Right atrium auricular region (tissue), 2 donors: ENCODE measurements around the gene TNFAIP8L2. TPM values are rescaled to one million over a fixed set of nuclear protein-coding genes. Genes with fewer than 3 reads are reported as not detected.
"Not testable (repeated sequence)": the region's sequence is repeated elsewhere in the genome, so short reads cannot be mapped to it uniquely, and the experiment has no call there.

ENCODE experiments used
- DNase-seq: peaks from one replicate; pipeline ENCODE4 v3.0.0-alpha.2; 2019; ENCODE audit warnings: low spot score
- H3K27ac ChIP-seq, 2 donors: fragments of 200-600 bp; sonication (generic); 1 replicate in 1 of 2; 2 replicates in 1 of 2; pipeline ENCODE4 v1.5.1; 2016 to 2019
- H3K27me3 ChIP-seq, 2 donors: fragments of 200-600 bp; sonication (generic); one replicate each; pipeline versions ENCODE4 v1.5.1 to v1.6.0; 2017 to 2019
- H3K36me3 ChIP-seq: fragments of 200-600 bp; sonication (generic); one replicate; pipeline ENCODE4 v1.5.1; 2016
- H3K4me1 ChIP-seq, 2 donors: fragments of 200-600 bp; sonication (generic); one replicate each; pipeline versions ENCODE4 v1.5.1 to v1.6.0; 2017 to 2019
- H3K4me3 ChIP-seq, 2 donors: fragments of 200-600 bp; sonication (generic); 1 replicate in 1 of 2; 2 replicates in 1 of 2; pipeline ENCODE4 v1.5.1; 2017 to 2019; ENCODE audit warnings: mild to moderate bottlenecking in 1 of 2, moderate library complexity in 1 of 2
- H3K9me3 ChIP-seq, 2 donors: fragments of 200-600 bp; sonication (generic); one replicate each; pipeline ENCODE4 v1.5.1; 2019
- CTCF ChIP-seq, 2 donors: fragments of 200-600 bp; sonication (generic); IDR thresholded peaks; one replicate each; pipeline ENCODE4 v1.5.1; 2019; ENCODE audit warnings: antibody characterized with exemption in 2 of 2
- total RNA-seq, 2 donors: library from RNA; depleted of rRNA; stranded (reverse); fragments of >200 nt; gene quantifications; one replicate each; pipeline ENCODE4 v1.1.0, GENCODE V29; 2016

TNFAIP8L2 gene
- total RNA-seq, 2 donors from 2014 or later, result 0.56 to 4.8 TPM

- peaks cover 0 to 27% of the 10 kb centered on the region in 2 donors for H3K4me1 ChIP-seq
- no peaks in the 10 kb centered on the region for H3K27me3 ChIP-seq
- DNase-seq, result no peak
- H3K4me3 ChIP-seq, result no peak overlapping the region
- peak; percentile 42 to 66 for TF ChIP-seq CTCF (IDR thresholded peaks at IDR 0.05)
- no peaks in the 10 kb centered on the region for H3K9me3 ChIP-seq
- peak overlapping the region; percentile 39 to 53 for H3K27ac ChIP-seq
- no peaks in the 10 kb centered on the region for H3K36me3 ChIP-seq
Observed at GRCh38 chr1:151196292-151196800, 39.9 kb downstream of the TNFAIP8L2 start.

- Histone ChIP-seq H3K9me3 (no peaks in the 10 kb centered on the region), H3K36me3 (peaks cover 8% of the 10 kb centered on the region), H3K4me1 (peaks cover 0 to 43% of the 10 kb centered on the region in 2 donors), H3K4me3 (peak overlapping the region; percentile 87), H3K27me3 (no peaks in the 10 kb centered on the region), H3K27ac (peak overlapping the region; percentile 94)
- no peak for TF ChIP-seq CTCF (IDR thresholded peaks at IDR 0.05)
- no peak for DNase-seq
Observed at GRCh38 chr1:151197863-151198253, 41.4 kb downstream of the TNFAIP8L2 start.

- peak within 1 kb of the TSS; percentile 87 for H3K4me3 ChIP-seq
- peak; percentile 100 for DNase-seq
- H3K4me1 ChIP-seq, result peaks cover 0 to 45% of the 10 kb centered on the region in 2 donors
Observed at GRCh38 chr1:151198254-151199127, 42.0 kb downstream of the TNFAIP8L2 start, which contains the start of gene PIP5K1A. PIP5K1A (plus strand) TSS chr1:151198552; CDS start chr1:151198997, 445 bp downstream.

GRCh38 chr1:151199873-151200581 is 43.6 kb downstream of the TNFAIP8L2 start:
- Histone ChIP-seq H3K4me1 (peaks cover 0 to 52% of the 10 kb centered on the region in 2 donors), H3K9me3 (no peaks in the 10 kb centered on the region), H3K27me3 (no peaks in the 10 kb centered on the region), H3K4me3 (peak overlapping the region; percentile 87), H3K36me3 (peaks cover 15% of the 10 kb centered on the region), H3K27ac (peak overlapping the region; percentile 94)
- TF ChIP-seq CTCF (IDR thresholded peaks at IDR 0.05), result no peak
- DNase-seq, result no peak

More at GRCh38 chr1:151198254-151199127, 42.0 kb downstream of the TNFAIP8L2 start, which contains the start of gene PIP5K1A:
- no peak for TF ChIP-seq CTCF (IDR thresholded peaks at IDR 0.05)
- H3K9me3 ChIP-seq, result no peaks in the 10 kb centered on the region
- H3K27ac ChIP-seq, result peak within 1 kb of the TSS; percentile 94
- no peaks in the 10 kb centered on the region for H3K27me3 ChIP-seq
- peaks cover 14% of the 10 kb centered on the region for H3K36me3 ChIP-seq

- not testable (repeated sequence) for H3K9me3 ChIP-seq, H3K27me3 ChIP-seq, H3K27ac ChIP-seq, DNase-seq, H3K4me3 ChIP-seq
- Histone ChIP-seq H3K4me1 (peaks cover 0 to 34% of the 10 kb centered on the region in 2 donors), H3K36me3 (peaks cover 50% of the 10 kb centered on the region)
Observed at GRCh38 chr1:151205381-151205965, 49.0 kb downstream of the TNFAIP8L2 start.

Other genes starting within 250 kb of the TNFAIP8L2 start
- 10 to 100 TPM; 18.6 to 18.9 TPM for gene SETDB1, start 230.3 kb upstream of the TNFAIP8L2 start, total RNA-seq
- gene CERS2, start 181.8 kb upstream of the TNFAIP8L2 start, total RNA-seq, result 10 to 100 TPM; 47.9 to 91.4 TPM
- gene ANXA9, start 174.4 kb upstream of the TNFAIP8L2 start, total RNA-seq, result 1 to 10 TPM; 1.6 to 7.7 TPM
- 10 to 100 TPM; 62.2 to 72.3 TPM for gene MINDY1, start 149.7 kb upstream of the TNFAIP8L2 start, total RNA-seq
- 10 to 100 TPM; 52.0 to 68.4 TPM for gene PRUNE1, start 148.2 kb upstream of the TNFAIP8L2 start, total RNA-seq
- gene BNIPL, start 120.1 kb upstream of the TNFAIP8L2 start, total RNA-seq, result under 1 TPM; 0.22 to 0.24 TPM
- gene C1orf56, start 108.9 kb upstream of the TNFAIP8L2 start, total RNA-seq, result 10 to 100 TPM in 1 of 2 donors, 1 to 10 TPM in 1; 8.8 to 16.2 TPM
- 10 to 100 TPM; 18.2 to 37.5 TPM for gene CDC42SE1, start 97.0 kb upstream of the TNFAIP8L2 start, total RNA-seq
- 10 to 100 TPM in 1 of 2 donors, 1 to 10 TPM in 1; 3.5 to 10.9 TPM for gene MLLT11, start 96.3 kb upstream of the TNFAIP8L2 start, total RNA-seq
- 10 to 100 TPM; 18.0 to 19.4 TPM for gene GABPB2, start 85.9 kb upstream of the TNFAIP8L2 start, total RNA-seq
- 10 to 100 TPM; 40.0 to 60.7 TPM for gene SEMA6C, start 10.0 kb upstream of the TNFAIP8L2 start, total RNA-seq
- 10 to 100 TPM; 14.6 to 16.1 TPM for gene LYSMD1, start 9.3 kb downstream of the TNFAIP8L2 start, total RNA-seq
- gene SCNM1, start 9.5 kb downstream of the TNFAIP8L2 start, total RNA-seq, result 10 to 100 TPM; 14.4 to 14.7 TPM
- gene TMOD4, start 19.3 kb downstream of the TNFAIP8L2 start, total RNA-seq, result not detected
- 10 to 100 TPM; 23.4 to 32.1 TPM for gene VPS72, start 33.5 kb downstream of the TNFAIP8L2 start, total RNA-seq
- 10 to 100 TPM; 35.6 to 41.8 TPM for gene PIP5K1A, start 41.9 kb downstream of the TNFAIP8L2 start, total RNA-seq
- gene PSMD4, start 98.1 kb downstream of the TNFAIP8L2 start, total RNA-seq, result 100 to 1,000 TPM; 109 to 157 TPM
- 10 to 100 TPM; 12.9 to 26.3 TPM for gene ZNF687, start 125.7 kb downstream of the TNFAIP8L2 start, total RNA-seq
- 10 to 100 TPM; 46.5 to 61.8 TPM for gene PI4KB, start 170.8 kb downstream of the TNFAIP8L2 start, total RNA-seq
- gene RFX5, start 190.6 kb downstream of the TNFAIP8L2 start, total RNA-seq, result 10 to 100 TPM; 17.9 to 20.2 TPM
- 10 to 100 TPM; 41.7 to 43.6 TPM for gene SELENBP1, start 216.1 kb downstream of the TNFAIP8L2 start, total RNA-seq
- 100 to 1,000 TPM; 179 to 204 TPM for gene PSMB4, start 242.9 kb downstream of the TNFAIP8L2 start, total RNA-seq